MCF 10A (cell line): ENCODE results near the gene GPR61. TPM values are rescaled to one million over a fixed set of nuclear protein-coding genes. Genes with fewer than 3 reads are reported as not detected.

Experiments used
- BruUV-seq: library from RNA; stranded (reverse); fragments of 400-500 nt; replicated peaks from 2 replicates; lab custom pipeline; 2021; lab: Mats Ljungman, UMichigan
- CTCF ChIA-PET: fragments of 300-600 bp; sonication (Branson Sonifier 250); formaldehyde crosslinking; extraction: SDS; loops from one replicate; lab custom pipeline; 2021; ENCODE audit warnings: antibody characterized with exemption, inconsistent platforms; lab: Yijun Ruan, JAX
- POLR2A ChIA-PET: fragments of 300-600, 350-650 bp; sonication (Branson Sonifier 250); formaldehyde crosslinking; extraction: SDS; loops from one replicate; lab custom pipeline; 2020; ENCODE audit warnings: antibody characterized with exemption, inconsistent platforms; lab: Yijun Ruan, JAX
- DNase-seq: peaks from one replicate; pipeline ENCODE4 v3.0.0-alpha.2; 2018; ENCODE audit not compliant: unreplicated experiment
- H3K27ac Mint-ChIP-seq: one replicate; pipeline ENCODE4 v1.8.0; 2022; ENCODE audit warnings: mild to moderate bottlenecking, low read depth, mixed read lengths; ENCODE audit not compliant: unreplicated experiment
- H3K27me3 Mint-ChIP-seq: one replicate; pipeline ENCODE4 v1.8.0; 2022; ENCODE audit warnings: mixed read lengths; ENCODE audit not compliant: insufficient read depth, unreplicated experiment
- H3K36me3 Mint-ChIP-seq: one replicate; pipeline ENCODE4 v1.8.0; 2022; ENCODE audit warnings: mild to moderate bottlenecking, moderate library complexity, mixed read lengths; ENCODE audit not compliant: insufficient read depth, unreplicated experiment
- H3K4me1 Mint-ChIP-seq: one replicate; pipeline ENCODE4 v1.8.0; 2022; ENCODE audit warnings: mixed read lengths; ENCODE audit not compliant: insufficient read depth, unreplicated experiment
- H3K4me3 Mint-ChIP-seq: one replicate; pipeline ENCODE4 v1.8.0; 2022; ENCODE audit warnings: mild to moderate bottlenecking, moderate library complexity, mixed read lengths; ENCODE audit not compliant: unreplicated experiment
- H3K9me3 Mint-ChIP-seq: one replicate; pipeline ENCODE4 v1.8.0; 2022; ENCODE audit warnings: mixed read lengths; ENCODE audit not compliant: unreplicated experiment
- CTCF ChIP-seq: fragments of 200-600 bp; IDR thresholded peaks from one replicate; pipeline ENCODE4 v1.8.0; 2022; ENCODE audit warnings: antibody characterized with exemption, mild to moderate bottlenecking; ENCODE audit not compliant: unreplicated experiment
- intact Hi-C: fragments of 100-400 bp; cut with micrococcal nuclease; formaldehyde crosslinking; loops from 2 replicates; pipeline ENCODE4 v1.14.1; 2022
- total RNA-seq: library from RNA; stranded (reverse); gene quantifications from 2 replicates; pipeline ENCODE4 v1.2.3, GENCODE V29; 2022

The GPR61 gene
- total RNA-seq, 1 experiment from 2014 or later: not detected

GRCh38 chr1:109569323-109569722, 29.7 kb downstream of the GPR61 start:
- intact Hi-C loops: no loop called here
- CTCF ChIA-PET: interaction anchor here (0.5 to 1.3 kb wide), 7 partner anchors 21 to 1450 kb away, joined by 3 to 8 read pairs (median 4); partner anchors contain the start of gene GNAI3
- no peak for TF ChIP-seq CTCF
- Mint-ChIP-seq H3K27ac (no peak overlapping the region), H3K4me3 (no peak overlapping the region), H3K27me3 (no peaks in the 10 kb centered on the region), H3K9me3 (no peaks in the 10 kb centered on the region), H3K36me3 (peaks cover 9% of the 10 kb centered on the region), H3K4me1 (peaks cover 17% of the 10 kb centered on the region)
- BruUV-seq: no TSS peak
- POLR2A ChIA-PET: interaction anchor here (1.0 to 2.5 kb wide), 2 partner anchors 10 to 21 kb away, joined by 3 to 18 read pairs; partner anchors contain the start of gene GNAI3
- DNase-seq: no peak

DNA sequence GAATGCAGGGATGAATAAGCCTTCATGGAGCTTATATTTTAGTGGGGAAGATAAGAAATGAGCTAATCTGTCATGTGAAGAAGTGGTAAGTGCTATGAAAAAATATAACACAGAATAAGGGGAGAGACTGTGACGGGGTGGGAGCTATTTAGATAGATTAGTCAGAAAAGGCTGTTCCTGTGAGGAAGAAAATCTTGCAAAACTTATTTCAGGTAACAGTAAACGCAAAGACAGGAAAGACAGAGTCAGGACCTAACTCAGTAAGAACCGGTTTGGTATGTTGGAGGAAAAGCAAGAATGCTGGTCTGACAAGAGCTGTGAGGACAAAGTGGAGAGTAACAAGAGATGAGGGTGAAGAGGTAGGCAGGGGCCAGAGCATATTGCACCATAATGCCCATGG, 30.7 kb downstream of the GPR61 start:
- ChIA-PET CTCF (interaction anchor here (0.9 to 1.2 kb wide), 2 partner anchors 43 to 69 kb away, joined by 3 to 4 read pairs; no protein-coding TSS in a partner anchor), POLR2A (interaction anchor here (2.5 kb wide), 1 partner anchor 22 kb away, joined by 18 read pairs; the partner anchor contains the start of gene GNAI3)
- Mint-ChIP-seq H3K9me3 (no peaks in the 10 kb centered on the region), H3K4me3 (no peak overlapping the region), H3K27ac (no peak overlapping the region), H3K27me3 (no peaks in the 10 kb centered on the region), H3K4me1 (peaks cover 9% of the 10 kb centered on the region), H3K36me3 (peaks cover 6% of the 10 kb centered on the region)
- no peak for TF ChIP-seq CTCF
- BruUV-seq: no TSS peak
- DNase-seq: no peak
- intact Hi-C loops: no loop called here

GRCh38 chr1:109573785-109574184, 34.1 kb downstream of the GPR61 start:
- no peak overlapping the region for H3K4me3 Mint-ChIP-seq
- POLR2A ChIA-PET: no interaction called here

More at GRCh38 chr1:109573785-109574184, 34.1 kb downstream of the GPR61 start:
- H3K9me3 Mint-ChIP-seq: no peaks in the 10 kb centered on the region
- peaks cover 8% of the 10 kb centered on the region for H3K4me1 Mint-ChIP-seq
- no peak overlapping the region for H3K27ac Mint-ChIP-seq
- no peak for TF ChIP-seq CTCF
- CTCF ChIA-PET: interaction anchor here (0.6 to 0.7 kb wide), 2 partner anchors 579 to 635 kb away, joined by 3 read pairs; no protein-coding TSS in a partner anchor
- BruUV-seq: no TSS peak
- H3K27me3 Mint-ChIP-seq: no peaks in the 10 kb centered on the region
- peaks cover 24% of the 10 kb centered on the region for H3K36me3 Mint-ChIP-seq
- no peak for DNase-seq
- intact Hi-C loops: no loop called here
